IMR-90 (cell line): ENCODE data around the gene C2orf92.

Experiments
- BHLHE40 ChIP-seq: fragments of 150-350 bp; IDR thresholded peaks from 2 replicates; pipeline ENCODE4 v1.6.1; 2016; ENCODE audit warnings: mild to moderate bottlenecking, low read depth, low read length
- CEBPB ChIP-seq: IDR thresholded peaks from 2 replicates; pipeline ENCODE4 v1.6.1; 2012; ENCODE audit warnings: low read depth, low read length, improper control_type of control experiment
- CHD1 ChIP-seq: IDR thresholded peaks from 2 replicates; pipeline ENCODE4 v1.6.1; 2012; ENCODE audit warnings: low read depth, low read length, improper control_type of control experiment
- CTCF ChIP-seq: conservative IDR thresholded peaks from 2 replicates; pipeline ENCODE4 v1.5.1; 2012; ENCODE audit warnings: mild to moderate bottlenecking, low read depth, low read length, improper control_type of control experiment
- MAFK ChIP-seq: IDR thresholded peaks from 2 replicates; pipeline ENCODE4 v1.6.1; 2012; ENCODE audit warnings: low read depth, low read length, improper control_type of control experiment
- MXI1 ChIP-seq: IDR thresholded peaks from 2 replicates; pipeline ENCODE4 v1.6.1; 2012; ENCODE audit warnings: low read depth, mild to moderate bottlenecking, low read length, moderate library complexity, borderline replicate concordance
- NFE2L2 ChIP-seq: fragments of 150-350 bp; IDR thresholded peaks from 2 replicates; pipeline ENCODE4 v1.6.1; 2016; ENCODE audit warnings: low read depth, mild to moderate bottlenecking, low read length
- POLR2A ChIP-seq: IDR thresholded peaks from 2 replicates; pipeline ENCODE4 v1.6.1; 2012; ENCODE audit warnings: mild to moderate bottlenecking, low read depth, low read length
- RAD21 ChIP-seq: IDR thresholded peaks from 2 replicates; pipeline ENCODE4 v1.6.1; 2012; ENCODE audit warnings: low read length, improper control_type of control experiment
- RCOR1 ChIP-seq: IDR thresholded peaks from 2 replicates; pipeline ENCODE4 v1.6.1; 2012; ENCODE audit warnings: mild to moderate bottlenecking, low read length, improper control_type of control experiment; ENCODE audit not compliant: insufficient replicate concordance
- SMC3 ChIP-seq: fragments of 150-350 bp; IDR thresholded peaks from 2 replicates; pipeline ENCODE4 v1.6.1; 2016; ENCODE audit warnings: low read depth, mild to moderate bottlenecking, antibody characterized with exemption, low read length, moderate library complexity
- USF2 ChIP-seq: fragments of 150-350 bp; IDR thresholded peaks from 2 replicates; pipeline ENCODE4 v1.6.1; 2017; ENCODE audit warnings: mild to moderate bottlenecking, antibody characterized with exemption, low read length, low read depth

DNA sequence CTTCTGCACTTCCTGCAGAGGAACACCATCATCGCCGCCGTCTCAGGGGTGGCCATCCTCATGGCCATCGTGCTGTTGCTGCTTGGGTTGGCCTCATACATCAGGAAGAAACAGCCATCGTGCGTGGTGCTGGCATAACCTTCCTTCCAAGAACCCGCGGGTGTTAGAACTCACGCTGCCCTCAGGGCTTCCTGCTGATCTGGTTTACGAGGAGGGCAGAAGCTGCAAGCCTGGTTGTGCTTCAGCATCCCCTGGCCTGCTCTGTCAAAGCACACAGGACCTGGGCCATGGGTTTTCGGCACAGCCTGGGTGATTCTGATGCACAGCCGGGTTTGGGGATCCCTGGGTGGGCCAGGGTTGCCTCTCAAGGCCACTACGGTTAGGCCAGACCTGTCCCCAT is 31.7 kb downstream of the C2orf92 start:
- TF ChIP-seq CTCF: no peak
- no peak for TF ChIP-seq POLR2A
- no peak for TF ChIP-seq USF2
- no peak for TF ChIP-seq RAD21
- TF ChIP-seq CHD1: no peak
- TF ChIP-seq NFE2L2: no peak
- TF ChIP-seq CEBPB: no peak
- TF ChIP-seq MAFK: no peak
- TF ChIP-seq BHLHE40: no peak
- TF ChIP-seq RCOR1: no peak
- no peak for TF ChIP-seq MXI1
- no peak for TF ChIP-seq SMC3
